Endothelial cell of umbilical vein (primary cell): Measurements from ENCODE around the gene CYB5R4. TPM values are rescaled to one million over a fixed set of nuclear protein-coding genes. Genes with fewer than 3 reads are reported as not detected.

Source experiments
- BruUV-seq: library from RNA; stranded (reverse); fragments of 400-500 nt; replicated peaks from 2 replicates; lab custom pipeline; 2021; lab: Mats Ljungman, UMichigan
- CTCF ChIA-PET: fragments of 300-600, 350-600 bp; sonication (Branson Sonifier 250); formaldehyde crosslinking; loops from one replicate; lab custom pipeline; 2021; ENCODE audit warnings: antibody characterized with exemption, inconsistent platforms; lab: Charles Lee
- POLR2A ChIA-PET: fragments of 300-600, 350-600 bp; sonication (Branson Sonifier 250); formaldehyde crosslinking; loops from one replicate; lab custom pipeline; 2021; ENCODE audit warnings: antibody characterized with exemption, inconsistent platforms; lab: Charles Lee
- DNase-seq: peaks from one replicate; pipeline ENCODE4 v3.0.0-alpha.2; 2011; ENCODE audit warnings: low read depth, low spot score
- FAIRE-seq: peaks from 2 replicates; lab custom pipeline; 2011; peaks lifted over from hg19 to GRCh38; lab: Jason Lieb, UNC
- H2AFZ ChIP-seq: 2 replicates; pipeline ENCODE4 v1.6.0; 2012; ENCODE audit warnings: low read depth, low read length, control low read depth, inconsistent platforms
- H3K27ac ChIP-seq: 2 replicates; pipeline ENCODE4 v1.5.1; 2011; ENCODE audit warnings: low read depth, mild to moderate bottlenecking, control low read depth, low read length, moderate library complexity; ENCODE audit not compliant: insufficient read depth
- H3K27me3 ChIP-seq, 2 experiments: 2 replicates each; pipeline versions ENCODE4 v1.6.0 to v1.6.1; 2011; ENCODE audit warnings: low read length in 2 of 2, mixed read lengths in 1 of 2; ENCODE audit not compliant: control insufficient read depth in 2 of 2, insufficient read depth in 2 of 2
- H3K36me3 ChIP-seq, 2 experiments: 2 replicates in 1 of 2; 3 replicates in 1 of 2; pipeline ENCODE4 v1.5.1; 2011; ENCODE audit warnings: low read length in 2 of 2, mild to moderate bottlenecking in 1 of 2, moderate library complexity in 1 of 2; ENCODE audit not compliant: control insufficient read depth in 2 of 2, insufficient read depth in 2 of 2; ENCODE audit errors: extremely low read depth in 1 of 2
- H3K4me1 ChIP-seq: 3 replicates; pipeline ENCODE4 v1.5.1; 2011; ENCODE audit warnings: mild to moderate bottlenecking, low read length; ENCODE audit not compliant: control insufficient read depth, insufficient read depth; ENCODE audit errors: extremely low read depth
- H3K4me2 ChIP-seq: 2 replicates; pipeline ENCODE4 v1.6.1; 2011; ENCODE audit warnings: low read length, control low read depth, mixed read lengths; ENCODE audit not compliant: insufficient read depth
- H3K4me3 ChIP-seq, 3 experiments: fragments of 200-600 bp in 1 of 3; sonication (generic), shearing (Covaris generic) in 1 of 3; replicated peaks in 1 of 3; 2 replicates each; pipeline ENCODE4 v1.5.1; 2011 to 2016; ENCODE audit warnings: control low read depth in 3 of 3, low read length in 3 of 3, mild to moderate bottlenecking in 2 of 3, inconsistent platforms in 1 of 3, low read depth in 1 of 3, moderate library complexity in 1 of 3; ENCODE audit not compliant: insufficient read depth in 1 of 3
- H3K79me2 ChIP-seq: 2 replicates; pipeline ENCODE4 v1.6.0; 2012; ENCODE audit warnings: low read length, inconsistent platforms; ENCODE audit not compliant: control insufficient read depth, insufficient read depth
- H3K9ac ChIP-seq: replicated peaks from 2 replicates; pipeline ENCODE3; 2011; ENCODE audit warnings: low read length, control low read depth; ENCODE audit not compliant: insufficient read depth; ENCODE audit errors: extremely low read depth
- H3K9me1 ChIP-seq: replicated peaks from 3 replicates; pipeline ENCODE4 v1.6.0; 2011; ENCODE audit warnings: mild to moderate bottlenecking, low read length; ENCODE audit not compliant: control insufficient read depth, insufficient read depth; ENCODE audit errors: extremely low read depth
- H3K9me3 ChIP-seq: replicated peaks from 2 replicates; pipeline ENCODE4 v1.5.1; 2012; ENCODE audit warnings: low read length, inconsistent platforms; ENCODE audit not compliant: control insufficient read depth, insufficient read depth
- H4K20me1 ChIP-seq: replicated peaks from 2 replicates; pipeline ENCODE3; 2011; ENCODE audit warnings: mild to moderate bottlenecking, low read length; ENCODE audit not compliant: control insufficient read depth, insufficient read depth; ENCODE audit errors: extremely low read depth
- EZH2 ChIP-seq: IDR thresholded peaks from 2 replicates; pipeline ENCODE4 v1.6.1; 2012; ENCODE audit warnings: borderline replicate concordance, low read depth, mild to moderate bottlenecking, moderate library complexity, low read length, inconsistent platforms; ENCODE audit not compliant: severe bottlenecking
- FOS ChIP-seq: IDR thresholded peaks from 2 replicates; pipeline ENCODE4 v1.6.1; 2011; ENCODE audit warnings: mild to moderate bottlenecking, low read length, moderate library complexity, borderline replicate concordance; ENCODE audit not compliant: insufficient read depth
- GATA2 ChIP-seq: IDR thresholded peaks from 2 replicates; pipeline ENCODE4 v1.7.0; 2011; ENCODE audit warnings: low read depth, mild to moderate bottlenecking, moderate library complexity, mixed read lengths, low read length; ENCODE audit not compliant: insufficient read length, insufficient read depth
- JUN ChIP-seq: IDR thresholded peaks from 2 replicates; pipeline ENCODE4 v1.6.1; 2011; ENCODE audit warnings: borderline replicate concordance, low read depth; ENCODE audit not compliant: insufficient read length, insufficient read depth
- MAX ChIP-seq: IDR thresholded peaks from 2 replicates; pipeline ENCODE4 v1.6.1; 2011; ENCODE audit not compliant: insufficient read depth, insufficient read length
- MYC ChIP-seq: IDR thresholded peaks from one replicate; pipeline ENCODE4 v1.6.1; 2011; ENCODE audit warnings: mild to moderate bottlenecking, low read depth, low read length
- POLR2A ChIP-seq: IDR thresholded peaks from 2 replicates; pipeline ENCODE4 v1.6.1; 2012; ENCODE audit warnings: low read depth, mild to moderate bottlenecking, control low read depth, low read length
- POLR2AphosphoS5 ChIP-seq: IDR thresholded peaks from 2 replicates; pipeline ENCODE4 v1.6.1; 2012; ENCODE audit warnings: low read depth, mild to moderate bottlenecking, control low read depth, low read length, moderate library complexity; ENCODE audit not compliant: insufficient read depth
- dilution Hi-C: fragments of 300-500 bp; cut with MboI; formaldehyde crosslinking; loops from one replicate; pipeline ENCODE4 v1.15.0; 2019; ENCODE audit warnings: low sequenced_read_pairs; ENCODE audit not compliant: extremely low pct_ligation_motif_present
- intact Hi-C: fragments of 100-400 bp; cut with micrococcal nuclease; formaldehyde crosslinking; loops from one replicate; pipeline ENCODE4 v1.10.0; 2022
- polyA plus RNA-seq, 4 experiments: library from polyadenylated mRNA; depleted of rRNA in 3 of 4; stranded (reverse) in 3 of 4; unstranded in 1 of 4; fragments of >200 nt; gene quantifications; 2 replicates each; pipeline versions ENCODE4 v1.2.1 to v1.2.3, GENCODE V29; 2011 to 2012; ENCODE audit warnings: missing spikeins in 1 of 4
- total RNA-seq: library from RNA; stranded (reverse); gene quantifications from 2 replicates; pipeline ENCODE4 v1.2.3, GENCODE V29; 2021
- TF ChIP-seq, protein P1 (sequence below), 2 donors: IDR thresholded peaks; 1 replicate in 1 of 2; 2 replicates in 1 of 2; pipeline ENCODE4 v1.5.1; 2011; ENCODE audit warnings: low read length in 2 of 2, mild to moderate bottlenecking in 2 of 2, moderate library complexity in 2 of 2, control low read depth in 1 of 2, inconsistent platforms in 1 of 2, low read depth in 1 of 2; ENCODE audit not compliant: insufficient read depth in 1 of 2; ENCODE audit errors: extremely low read depth in 1 of 2

Gene CYB5R4
- total and polyA plus RNA-seq, 2 donors (not counting 3 experiments of a cell fraction or from before 2014, with no cell fraction given), result 3.1 to 13.4 TPM

DNA sequence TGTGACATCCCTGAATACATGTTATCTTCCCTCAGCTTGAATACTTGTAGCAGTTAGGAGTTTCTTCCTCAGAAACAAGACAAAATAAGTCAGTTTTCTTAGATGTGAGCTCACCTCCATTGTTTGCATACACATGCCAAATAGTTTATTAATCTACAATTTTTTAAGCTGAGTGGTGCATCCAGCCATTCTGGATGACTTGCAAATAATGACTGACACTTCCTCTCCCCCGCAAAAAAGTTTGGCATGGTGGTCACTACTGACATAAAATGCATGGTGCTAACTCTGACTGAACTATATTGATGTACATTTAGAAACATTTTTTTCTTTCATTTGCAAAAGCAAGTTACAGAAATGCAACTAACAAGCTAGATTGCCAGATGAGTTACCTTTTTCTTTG, 55.5 kb downstream of the CYB5R4 start:
- Histone ChIP-seq H3K4me1 (no peaks in the 10 kb centered on the region), H3K9me1 (no peaks in the 10 kb centered on the region), H3K27ac (no peak overlapping the region), H2AFZ (no peak overlapping the region), H3K4me2 (no peak overlapping the region), H3K79me2 (no peaks in the 10 kb centered on the region), H3K36me3 (no peaks in the 10 kb centered on the region), H3K9ac (no peak overlapping the region), H4K20me1 (no peaks in the 10 kb centered on the region), H3K27me3 (no peaks in the 10 kb centered on the region), H3K9me3 (no peaks in the 10 kb centered on the region), H3K4me3 (no peak overlapping the region)
- dilution Hi-C loops, result no loop called here
- TF ChIP-seq POLR2AphosphoS5, result no peak
- TF ChIP-seq EZH2, result no peak
- TF ChIP-seq MYC, result no peak
- no peak for TF ChIP-seq POLR2A
- no peak for TF ChIP-seq GATA2
- TF ChIP-seq, protein P1, sequence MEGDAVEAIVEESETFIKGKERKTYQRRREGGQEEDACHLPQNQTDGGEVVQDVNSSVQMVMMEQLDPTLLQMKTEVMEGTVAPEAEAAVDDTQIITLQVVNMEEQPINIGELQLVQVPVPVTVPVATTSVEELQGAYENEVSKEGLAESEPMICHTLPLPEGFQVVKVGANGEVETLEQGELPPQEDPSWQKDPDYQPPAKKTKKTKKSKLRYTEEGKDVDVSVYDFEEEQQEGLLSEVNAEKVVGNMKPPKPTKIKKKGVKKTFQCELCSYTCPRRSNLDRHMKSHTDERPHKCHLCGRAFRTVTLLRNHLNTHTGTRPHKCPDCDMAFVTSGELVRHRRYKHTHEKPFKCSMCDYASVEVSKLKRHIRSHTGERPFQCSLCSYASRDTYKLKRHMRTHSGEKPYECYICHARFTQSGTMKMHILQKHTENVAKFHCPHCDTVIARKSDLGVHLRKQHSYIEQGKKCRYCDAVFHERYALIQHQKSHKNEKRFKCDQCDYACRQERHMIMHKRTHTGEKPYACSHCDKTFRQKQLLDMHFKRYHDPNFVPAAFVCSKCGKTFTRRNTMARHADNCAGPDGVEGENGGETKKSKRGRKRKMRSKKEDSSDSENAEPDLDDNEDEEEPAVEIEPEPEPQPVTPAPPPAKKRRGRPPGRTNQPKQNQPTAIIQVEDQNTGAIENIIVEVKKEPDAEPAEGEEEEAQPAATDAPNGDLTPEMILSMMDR (IDR thresholded peaks at IDR 0.05; ENCODE audit: extremely low read depth in 1 of 2, insufficient read depth in 1 of 2, low read depth in 1 of 2, low read length in 2 of 2), result no peak
- TF ChIP-seq FOS, result no peak
- no peak for TF ChIP-seq MAX
- no peak for TF ChIP-seq JUN
- POLR2A ChIA-PET, result no interaction called here
- DNase-seq, result no peak
- no TSS peak for BruUV-seq
- CTCF ChIA-PET, result no interaction called here
- intact Hi-C loops, result no loop called here
- no peak for FAIRE-seq
